ENCODE measurements around the gene NAT9. TPM values are rescaled to one million over a fixed set of nuclear protein-coding genes. Genes with fewer than 3 reads are reported as not detected.

Gene NAT9, protein sequence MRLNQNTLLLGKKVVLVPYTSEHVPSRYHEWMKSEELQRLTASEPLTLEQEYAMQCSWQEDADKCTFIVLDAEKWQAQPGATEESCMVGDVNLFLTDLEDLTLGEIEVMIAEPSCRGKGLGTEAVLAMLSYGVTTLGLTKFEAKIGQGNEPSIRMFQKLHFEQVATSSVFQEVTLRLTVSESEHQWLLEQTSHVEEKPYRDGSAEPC
- total RNA-seq = 78.2 to 83.7 TPM (median 83.1 TPM) in 3 replicates

DNA sequence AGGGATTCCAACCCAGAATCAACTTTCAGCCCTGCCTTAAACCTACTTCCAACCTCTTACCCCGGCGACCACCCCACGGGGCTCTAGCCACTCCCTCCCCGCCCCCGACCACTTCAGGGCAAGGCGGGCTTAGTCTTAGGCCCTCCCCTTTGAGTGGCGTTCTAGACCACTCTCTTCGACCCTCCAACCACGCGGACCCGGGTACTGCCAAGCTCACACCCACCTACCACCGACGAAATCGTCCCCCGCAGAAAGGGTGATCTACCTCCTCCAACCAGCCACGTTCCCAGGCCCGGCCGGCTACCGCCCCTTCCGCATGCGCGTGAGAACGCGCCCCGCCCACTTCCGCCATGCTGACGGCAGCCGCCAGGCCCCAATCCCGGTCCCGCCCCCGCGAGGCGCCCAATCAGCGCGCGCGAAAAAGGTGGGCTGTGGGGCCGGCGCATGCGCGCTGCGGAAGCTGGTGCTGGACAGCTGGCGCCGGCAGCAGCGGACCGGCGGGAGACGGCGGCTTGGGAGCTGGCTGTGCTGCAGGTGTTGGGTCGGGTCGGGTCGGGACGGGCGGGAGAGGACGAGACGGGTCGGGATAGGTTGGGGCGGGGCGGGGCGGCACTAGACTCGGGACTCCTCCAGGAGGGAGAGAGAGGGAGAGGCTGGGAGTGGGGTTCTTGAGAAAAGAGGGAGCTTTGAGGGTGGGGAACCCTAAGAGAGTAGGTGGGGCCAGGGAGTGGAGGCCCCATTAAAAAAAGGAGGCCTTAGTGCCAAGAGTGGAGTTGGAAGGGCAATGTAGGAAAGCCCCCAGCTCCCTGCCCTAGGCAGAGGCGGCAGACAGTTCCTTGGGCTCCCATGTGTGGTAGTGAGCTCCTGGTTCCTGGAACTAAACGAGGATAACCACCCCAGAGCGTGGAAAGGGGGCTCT lies at the start of gene NAT9:
Gene NAT9, minus strand, starts transcription at position 302 of the 919 bp plus-strand sequence. CDS start 647 bp downstream, outside the sequence.
- Mint-ChIP-seq H3K4me3 (peak within 1 kb of the TSS; percentile 85), H3K27me3 (ENCODE audit: low read depth) (no peaks in the 10 kb centered on the region)
- TF ChIP-seq, protein P1, sequence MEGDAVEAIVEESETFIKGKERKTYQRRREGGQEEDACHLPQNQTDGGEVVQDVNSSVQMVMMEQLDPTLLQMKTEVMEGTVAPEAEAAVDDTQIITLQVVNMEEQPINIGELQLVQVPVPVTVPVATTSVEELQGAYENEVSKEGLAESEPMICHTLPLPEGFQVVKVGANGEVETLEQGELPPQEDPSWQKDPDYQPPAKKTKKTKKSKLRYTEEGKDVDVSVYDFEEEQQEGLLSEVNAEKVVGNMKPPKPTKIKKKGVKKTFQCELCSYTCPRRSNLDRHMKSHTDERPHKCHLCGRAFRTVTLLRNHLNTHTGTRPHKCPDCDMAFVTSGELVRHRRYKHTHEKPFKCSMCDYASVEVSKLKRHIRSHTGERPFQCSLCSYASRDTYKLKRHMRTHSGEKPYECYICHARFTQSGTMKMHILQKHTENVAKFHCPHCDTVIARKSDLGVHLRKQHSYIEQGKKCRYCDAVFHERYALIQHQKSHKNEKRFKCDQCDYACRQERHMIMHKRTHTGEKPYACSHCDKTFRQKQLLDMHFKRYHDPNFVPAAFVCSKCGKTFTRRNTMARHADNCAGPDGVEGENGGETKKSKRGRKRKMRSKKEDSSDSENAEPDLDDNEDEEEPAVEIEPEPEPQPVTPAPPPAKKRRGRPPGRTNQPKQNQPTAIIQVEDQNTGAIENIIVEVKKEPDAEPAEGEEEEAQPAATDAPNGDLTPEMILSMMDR (IDR thresholded peaks at IDR 0.05; ENCODE audit: unreplicated experiment) = no peak

DNA sequence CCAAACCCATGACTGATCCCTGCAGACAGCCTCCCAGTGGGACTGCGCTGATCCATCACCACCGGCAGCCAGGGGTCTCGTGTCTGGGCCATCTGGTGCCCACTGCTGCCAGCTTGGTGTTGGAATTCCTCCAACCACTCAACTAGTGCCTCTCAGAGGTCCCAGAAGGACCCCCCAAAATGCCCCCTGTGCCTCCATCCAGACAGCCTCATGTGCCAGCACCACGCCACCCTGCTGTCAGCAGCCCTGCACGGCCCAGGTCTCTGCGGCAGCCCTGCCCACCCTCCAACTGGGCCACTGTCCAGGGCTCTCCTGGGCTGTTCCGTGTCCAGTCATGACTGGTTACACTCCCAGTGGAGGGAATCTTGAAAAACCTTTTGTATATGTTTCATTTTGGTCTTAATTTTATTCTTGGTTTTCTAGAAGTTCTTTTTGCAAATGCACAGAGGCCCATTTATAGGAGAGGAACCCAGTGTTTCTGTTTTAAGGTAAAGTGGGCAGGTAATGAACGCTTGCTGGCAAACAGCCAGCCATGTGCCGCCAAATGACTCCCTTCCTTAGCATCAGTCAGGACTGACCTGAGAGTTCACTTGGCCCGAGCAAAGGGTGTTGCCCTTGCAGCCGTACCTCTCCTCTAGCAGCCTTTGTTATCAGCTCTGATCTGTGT lies 48.9 kb upstream of the NAT9 start:
- no peak for DNase-seq (ENCODE audit: low spot score in 2 of 2, unreplicated experiment in 2 of 2)
- Mint-ChIP-seq H3K27me3 (ENCODE audit: low read depth) (no peaks in the 10 kb centered on the region), H3K27ac (no peak overlapping the region), H3K4me1 (no peaks in the 10 kb centered on the region), H3K9me3 (no peaks in the 10 kb centered on the region), H3K36me3 (no peaks in the 10 kb centered on the region), H3K4me3 (no peak overlapping the region)
- TF ChIP-seq, protein P1 (IDR thresholded peaks at IDR 0.05; ENCODE audit: unreplicated experiment) = no peak

More for the DNA sequence above, at the start of gene NAT9:
- H3K36me3 Mint-ChIP-seq = peaks cover 5% of the 10 kb centered on the region
- H3K4me1 Mint-ChIP-seq = peaks cover 41% of the 10 kb centered on the region
- peak; percentile 100 for DNase-seq (ENCODE audit: low spot score in 2 of 2, unreplicated experiment in 2 of 2)
- H3K9me3 Mint-ChIP-seq = no peaks in the 10 kb centered on the region
- peak within 1 kb of the TSS; percentile 94 for H3K27ac Mint-ChIP-seq

DNA sequence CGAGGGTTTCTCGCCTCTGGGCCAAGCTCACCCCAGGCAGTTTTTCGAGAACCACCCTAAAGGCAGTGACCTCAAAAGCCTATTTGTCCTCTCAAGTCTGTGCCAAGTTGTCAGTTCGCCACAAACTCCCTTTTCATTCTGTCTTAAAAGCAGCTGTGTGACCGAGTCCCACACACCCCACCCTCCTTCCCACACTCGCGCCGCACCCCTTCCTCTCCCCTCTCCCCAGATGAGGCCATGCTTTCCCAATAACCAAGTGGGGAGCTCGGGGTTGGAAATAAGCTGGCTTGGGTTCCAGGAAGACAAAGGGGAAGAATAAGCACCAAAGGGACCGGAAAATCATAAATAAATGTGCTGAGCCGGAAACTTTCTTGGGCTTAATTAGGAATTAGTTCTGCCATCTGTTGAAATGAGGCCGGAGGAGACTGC lies 46.8 kb upstream of the NAT9 start:
- Mint-ChIP-seq H3K36me3 (no peaks in the 10 kb centered on the region), H3K27ac (no peak overlapping the region), H3K4me3 (no peak overlapping the region), H3K4me1 (no peaks in the 10 kb centered on the region), H3K9me3 (no peaks in the 10 kb centered on the region), H3K27me3 (ENCODE audit: low read depth) (no peaks in the 10 kb centered on the region)
- DNase-seq (ENCODE audit: low spot score in 2 of 2, unreplicated experiment in 2 of 2) = no peak
- TF ChIP-seq, protein P1 (IDR thresholded peaks at IDR 0.05; ENCODE audit: unreplicated experiment) = no peak

DNA sequence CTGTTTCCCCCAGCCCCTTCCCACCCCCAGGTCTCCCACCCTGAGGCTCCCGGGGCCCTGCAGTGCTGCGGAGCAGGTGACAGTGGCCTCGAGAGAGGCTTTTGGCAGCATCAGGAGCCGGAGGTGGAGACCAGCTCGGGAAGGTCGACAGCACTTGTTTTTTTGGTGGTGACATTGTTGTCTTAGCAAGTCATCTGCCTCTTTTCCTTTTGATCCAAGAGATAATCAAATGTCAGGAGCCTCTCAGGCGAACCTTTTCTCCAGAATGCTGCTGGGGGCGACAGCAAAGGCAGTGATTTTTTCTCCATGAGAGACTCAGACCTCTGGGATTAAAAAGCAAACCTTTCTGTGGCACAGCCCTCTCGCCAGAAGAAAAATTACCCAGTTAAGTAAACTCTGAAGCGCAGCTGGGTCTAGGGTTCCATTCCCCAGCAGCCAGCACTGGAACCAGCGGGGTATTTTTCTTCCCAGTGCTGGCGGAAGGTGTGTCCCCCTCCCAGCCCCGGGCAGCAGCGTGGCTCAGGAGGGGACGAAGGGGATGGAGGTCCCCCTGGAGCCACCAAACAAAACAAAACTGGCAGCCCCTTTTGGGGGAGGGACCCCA lies 46.3 kb upstream of the NAT9 start:
- no peak overlapping the region for H3K27ac Mint-ChIP-seq
- TF ChIP-seq, protein P1 (IDR thresholded peaks at IDR 0.05; ENCODE audit: unreplicated experiment) = no peak
- no peaks in the 10 kb centered on the region for H3K36me3 Mint-ChIP-seq
- H3K27me3 Mint-ChIP-seq (ENCODE audit: low read depth) = no peaks in the 10 kb centered on the region
- no peaks in the 10 kb centered on the region for H3K9me3 Mint-ChIP-seq
- no peak for DNase-seq (ENCODE audit: low spot score in 2 of 2, unreplicated experiment in 2 of 2)
- H3K4me3 Mint-ChIP-seq = no peak overlapping the region
- no peaks in the 10 kb centered on the region for H3K4me1 Mint-ChIP-seq

DNA sequence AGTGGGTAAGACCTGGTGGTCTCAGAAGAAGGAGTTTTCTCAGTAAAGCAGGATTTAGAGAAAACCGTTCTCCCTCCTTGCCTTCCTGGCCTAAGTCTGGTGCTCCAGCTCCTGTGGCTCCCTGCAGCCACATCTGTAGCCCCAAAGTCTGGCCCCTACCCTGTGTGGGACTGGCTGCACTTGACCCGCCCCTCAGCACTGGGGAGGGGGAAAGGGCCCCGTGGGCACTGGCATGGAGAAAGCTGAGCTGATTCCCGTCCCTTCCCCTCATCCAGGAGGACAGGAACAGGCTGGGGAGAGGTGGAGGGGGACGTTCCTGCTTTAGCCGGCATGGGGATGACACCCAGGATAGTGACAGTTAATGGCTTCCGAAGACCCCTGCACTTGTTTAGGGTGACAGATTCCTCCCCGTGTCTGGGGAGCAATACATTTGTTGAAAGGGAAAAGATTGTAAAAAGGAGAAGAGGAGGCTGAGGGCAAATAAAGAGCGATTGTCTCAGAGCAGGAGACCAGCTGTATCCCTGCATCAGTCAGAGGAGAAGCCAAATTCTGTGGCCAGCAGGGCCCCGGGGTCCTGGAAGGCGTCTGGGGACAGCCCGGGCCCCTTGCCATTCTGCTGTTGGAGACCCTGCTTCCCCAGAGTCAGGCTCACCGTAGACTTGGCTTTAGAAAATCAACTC lies 45.6 kb upstream of the NAT9 start:
- Mint-ChIP-seq H3K4me1 (no peaks in the 10 kb centered on the region), H3K36me3 (no peaks in the 10 kb centered on the region), H3K27me3 (ENCODE audit: low read depth) (no peaks in the 10 kb centered on the region), H3K9me3 (no peaks in the 10 kb centered on the region), H3K4me3 (no peak overlapping the region), H3K27ac (no peak overlapping the region)
- TF ChIP-seq, protein P1 (IDR thresholded peaks at IDR 0.05; ENCODE audit: unreplicated experiment) = no peak
- no peak for DNase-seq (ENCODE audit: low spot score in 2 of 2, unreplicated experiment in 2 of 2)
